Natural killer cell (primary cell): Measurements from ENCODE around the gene ZNF75A. TPM values are rescaled to one million over a fixed set of nuclear protein-coding genes. Genes with fewer than 3 reads are reported as not detected.

ENCODE experiments used
- ATAC-seq, 3 donors: fragments of 150-1000 bp in 2 of 3; fragments of 200-7000 bp in 1 of 3; cut with Tn5 transposase; 1 replicate in 1 of 3; 2 replicates in 2 of 3; pipeline ENCODE4 v1.10.0; 2021; ENCODE audit warnings: mild to moderate bottlenecking in 2 of 3, moderate library complexity in 2 of 3
- DNase-seq, 2 donors: peaks; one replicate each; pipeline versions ENCODE4 v3.0.0 to v3.0.0-alpha.2; 2013 to 2021; ENCODE audit warnings: mixed read lengths in 1 of 2
- H3K27ac ChIP-seq: one replicate; pipeline ENCODE4 v1.5.1; 2013; ENCODE audit warnings: mild to moderate bottlenecking, low read length
- H3K27me3 ChIP-seq: one replicate; pipeline ENCODE4 v1.6.1; 2013; ENCODE audit warnings: low read length; ENCODE audit not compliant: control insufficient read depth, insufficient read depth
- H3K36me3 ChIP-seq: one replicate; pipeline ENCODE4 v1.6.1; 2013; ENCODE audit warnings: low read length; ENCODE audit not compliant: control insufficient read depth, insufficient read depth
- H3K4me1 ChIP-seq: one replicate; pipeline ENCODE4 v1.6.1; 2013; ENCODE audit warnings: low read length; ENCODE audit not compliant: control insufficient read depth, insufficient read depth
- H3K4me3 ChIP-seq: one replicate; pipeline ENCODE4 v1.5.1; 2013; ENCODE audit warnings: low read length
- H3K9me3 ChIP-seq: one replicate; pipeline ENCODE4 v1.6.1; 2013; ENCODE audit warnings: low read length; ENCODE audit not compliant: control insufficient read depth, insufficient read depth
- H3K27ac Mint-ChIP-seq, 2 donors: one replicate each; pipeline ENCODE4 v1.8.0; 2022; ENCODE audit warnings: mild to moderate bottlenecking in 2 of 2, mixed read lengths in 2 of 2, moderate library complexity in 1 of 2
- H3K27me3 Mint-ChIP-seq, 2 donors: one replicate each; pipeline ENCODE4 v1.8.0; 2022; ENCODE audit warnings: low read depth in 2 of 2, mixed read lengths in 2 of 2
- H3K36me3 Mint-ChIP-seq: one replicate; pipeline ENCODE4 v1.8.0; 2022; ENCODE audit warnings: mixed read lengths
- H3K4me1 Mint-ChIP-seq, 2 donors: one replicate each; pipeline ENCODE4 v1.8.0; 2022; ENCODE audit warnings: mixed read lengths in 2 of 2
- H3K4me3 Mint-ChIP-seq: one replicate; pipeline ENCODE4 v1.8.0; 2022; ENCODE audit warnings: mild to moderate bottlenecking, moderate library complexity, mixed read lengths
- H3K9me3 Mint-ChIP-seq, 2 donors: one replicate each; pipeline ENCODE4 v1.8.0; 2022; ENCODE audit warnings: mixed read lengths in 2 of 2
- WGBS: methylation state at CpG from one replicate; pipeline ENCODE4 v1.1.7; 2013; ENCODE audit warnings: missing lambda C conversion rate; ENCODE audit not compliant: insufficient coverage; 5-methylcytosine and 5-hydroxymethylcytosine counted together
- intact Hi-C: fragments of 100-400 bp; cut with micrococcal nuclease; formaldehyde crosslinking; loops from one replicate; pipeline ENCODE4 v1.14.2; 2022
- total RNA-seq, 4 donors: library from RNA; stranded (reverse); fragments of 120-200 nt in 1 of 4; gene quantifications; one replicate each; pipeline versions ENCODE4 v1.2.3 to v1.2.4, GENCODE V29; 2013 to 2022
- TF ChIP-seq, protein P1 (sequence below): fragments of 200-600 bp; IDR thresholded peaks from one replicate; pipeline ENCODE4 v1.8.0; 2022; ENCODE audit warnings: antibody characterized with exemption

The ZNF75A gene
- total RNA-seq, 3 donors from 2014 or later (not counting 1 experiment from before 2014, with no cell fraction given): 30.6 to 44.6 (median 39.0) TPM

DNA sequence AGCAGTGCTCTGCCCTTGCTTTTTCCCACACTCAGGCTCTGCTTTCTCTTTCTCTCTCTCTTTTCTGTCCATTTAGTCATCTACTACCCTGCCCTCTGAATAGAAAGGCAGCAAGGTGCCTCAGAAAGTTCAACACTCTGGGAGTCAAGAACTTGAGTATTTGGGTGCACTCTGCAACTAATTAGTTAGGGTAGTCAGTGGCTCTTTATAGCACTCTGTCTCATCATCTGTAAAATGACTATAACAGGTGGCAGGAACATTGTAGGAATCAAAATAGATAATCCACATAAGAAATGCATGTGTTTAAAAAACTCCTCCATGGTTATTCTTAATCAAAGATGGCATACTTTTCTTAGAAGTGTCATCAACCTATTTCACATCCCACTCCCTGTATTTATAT lies 57.6 kb downstream of the ZNF75A start:
- TF ChIP-seq, protein P1, sequence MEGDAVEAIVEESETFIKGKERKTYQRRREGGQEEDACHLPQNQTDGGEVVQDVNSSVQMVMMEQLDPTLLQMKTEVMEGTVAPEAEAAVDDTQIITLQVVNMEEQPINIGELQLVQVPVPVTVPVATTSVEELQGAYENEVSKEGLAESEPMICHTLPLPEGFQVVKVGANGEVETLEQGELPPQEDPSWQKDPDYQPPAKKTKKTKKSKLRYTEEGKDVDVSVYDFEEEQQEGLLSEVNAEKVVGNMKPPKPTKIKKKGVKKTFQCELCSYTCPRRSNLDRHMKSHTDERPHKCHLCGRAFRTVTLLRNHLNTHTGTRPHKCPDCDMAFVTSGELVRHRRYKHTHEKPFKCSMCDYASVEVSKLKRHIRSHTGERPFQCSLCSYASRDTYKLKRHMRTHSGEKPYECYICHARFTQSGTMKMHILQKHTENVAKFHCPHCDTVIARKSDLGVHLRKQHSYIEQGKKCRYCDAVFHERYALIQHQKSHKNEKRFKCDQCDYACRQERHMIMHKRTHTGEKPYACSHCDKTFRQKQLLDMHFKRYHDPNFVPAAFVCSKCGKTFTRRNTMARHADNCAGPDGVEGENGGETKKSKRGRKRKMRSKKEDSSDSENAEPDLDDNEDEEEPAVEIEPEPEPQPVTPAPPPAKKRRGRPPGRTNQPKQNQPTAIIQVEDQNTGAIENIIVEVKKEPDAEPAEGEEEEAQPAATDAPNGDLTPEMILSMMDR: no peak
- H3K4me1 Mint-ChIP-seq: peaks cover 0 to 10% of the 10 kb centered on the region in 2 donors
- intact Hi-C loops: loop anchor here (10.0 kb wide), 1 partner anchor 58 kb away; the partner anchor contains the start of genes TIGD7 and ZNF75A
- no peak overlapping the region for H3K27ac Mint-ChIP-seq
- H3K9me3 Mint-ChIP-seq: peaks cover 0 to 5% of the 10 kb centered on the region in 2 donors
- H3K36me3 ChIP-seq: no peaks in the 10 kb centered on the region
- peaks cover 16% of the 10 kb centered on the region for H3K4me1 ChIP-seq
- no peak overlapping the region for H3K4me3 ChIP-seq
- H3K27me3 ChIP-seq: peaks cover 12% of the 10 kb centered on the region
- no peak overlapping the region for H3K4me3 Mint-ChIP-seq
- H3K9me3 ChIP-seq: peaks cover 34% of the 10 kb centered on the region
- ATAC-seq (no peak), DNase-seq (no peak)
- no peak overlapping the region for H3K27ac ChIP-seq
- peaks cover 16 to 34% of the 10 kb centered on the region in 2 donors for H3K27me3 Mint-ChIP-seq
- H3K36me3 Mint-ChIP-seq: peaks cover 18% of the 10 kb centered on the region

DNA sequence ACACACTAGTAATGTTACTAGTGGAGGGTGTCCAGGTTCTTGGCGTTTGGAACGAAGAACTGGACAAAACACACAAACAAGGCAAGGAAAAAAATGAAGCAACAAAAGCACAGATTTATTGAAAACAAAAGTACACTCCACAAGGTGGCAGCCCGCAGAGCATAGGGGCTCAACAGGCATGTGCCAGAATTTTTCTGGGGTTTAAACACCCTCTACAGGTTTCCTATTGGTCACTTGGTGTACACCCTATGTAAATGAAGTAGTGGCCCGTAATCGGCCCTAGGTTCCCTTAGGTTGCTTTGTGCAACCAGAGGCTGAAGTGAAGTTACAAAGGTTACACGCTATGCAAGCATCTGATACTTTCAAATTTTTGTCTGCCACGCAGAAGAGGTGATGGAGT lies 58.5 kb downstream of the ZNF75A start:
- no peak for ATAC-seq
- Histone ChIP-seq H3K4me1 (peaks cover 16% of the 10 kb centered on the region), H3K9me3 (peaks cover 34% of the 10 kb centered on the region), H3K4me3 (no peak overlapping the region), H3K27ac (no peak overlapping the region), H3K36me3 (no peaks in the 10 kb centered on the region), H3K27me3 (peaks cover 12% of the 10 kb centered on the region)
- H3K36me3 Mint-ChIP-seq: peaks cover 18% of the 10 kb centered on the region
- WGBS: 96% methylated on average over 7 of the region's 7 CpGs
- H3K4me3 Mint-ChIP-seq: no peak overlapping the region
- no peak overlapping the region for H3K27ac Mint-ChIP-seq
- intact Hi-C loops: loop anchor here (10.0 kb wide), 1 partner anchor 59 kb away; the partner anchor contains the start of genes TIGD7 and ZNF75A
- peaks cover 16 to 31% of the 10 kb centered on the region in 2 donors for H3K27me3 Mint-ChIP-seq
- DNase-seq: peak in 1 of 2 donors; percentile 6
- peaks cover 0 to 10% of the 10 kb centered on the region in 2 donors for H3K4me1 Mint-ChIP-seq
- TF ChIP-seq, protein P1: no peak
- peaks cover 0 to 5% of the 10 kb centered on the region in 2 donors for H3K9me3 Mint-ChIP-seq

DNA sequence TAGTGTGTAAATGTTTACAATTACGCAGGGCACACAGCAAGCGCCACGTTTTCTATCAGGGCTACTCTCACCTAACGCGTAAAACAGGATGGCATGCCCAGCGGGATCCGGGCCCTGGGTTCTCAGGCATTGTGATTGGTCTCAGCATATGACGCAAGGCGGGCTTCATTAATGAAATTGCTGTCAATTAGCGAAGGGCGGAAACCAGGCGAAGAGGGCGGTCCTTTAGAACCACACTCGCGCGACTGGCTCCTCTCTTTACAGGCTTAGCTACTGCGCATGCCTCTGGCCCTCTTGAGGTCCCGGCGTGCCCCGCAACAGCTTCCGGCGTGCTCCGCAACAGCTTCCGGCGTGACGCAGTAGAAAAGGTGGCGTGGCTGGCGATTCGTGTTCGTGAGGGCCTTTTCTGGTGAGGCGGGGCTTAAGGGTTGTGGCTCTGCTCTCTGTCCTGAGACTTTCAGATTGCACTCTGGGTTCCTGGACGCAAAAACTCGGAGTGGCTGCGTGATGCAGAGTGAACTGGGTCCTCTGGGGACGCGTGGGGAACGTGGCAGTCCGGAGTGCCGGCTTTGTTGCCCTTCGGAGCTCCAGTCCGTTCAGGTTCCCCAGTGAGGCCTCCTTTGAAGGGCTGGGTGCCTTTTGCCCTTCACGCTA lies 59.6 kb downstream of the ZNF75A start:
- intact Hi-C loops: loop anchor here (10.0 kb wide), 1 partner anchor 60 kb away; the partner anchor contains the start of genes TIGD7 and ZNF75A
- Histone ChIP-seq H3K36me3 (no peaks in the 10 kb centered on the region), H3K4me1 (peaks cover 16% of the 10 kb centered on the region), H3K9me3 (peaks cover 34% of the 10 kb centered on the region), H3K4me3 (peak overlapping the region; percentile 49), H3K27me3 (peaks cover 12% of the 10 kb centered on the region), H3K27ac (peak overlapping the region; percentile 91)
- Mint-ChIP-seq H3K27me3 (peaks cover 16 to 23% of the 10 kb centered on the region in 2 donors), H3K36me3 (peaks cover 16% of the 10 kb centered on the region), H3K9me3 (peaks cover 0 to 5% of the 10 kb centered on the region in 2 donors), H3K27ac (peak overlapping the region; percentile 72 to 87), H3K4me3 (peak overlapping the region; percentile 83), H3K4me1 (peaks cover 0 to 10% of the 10 kb centered on the region in 2 donors)
- ATAC-seq (peak; percentile 89 to 94 (median 93)), DNase-seq (peak; percentile 68 to 94)
- WGBS: 21% methylated on average over 42 of the region's 42 CpGs
- TF ChIP-seq, protein P1: no peak

Other genes starting within 250 kb of the ZNF75A start
- 100 to 1,000 TPM; 305 to 562 (median 319) TPM for gene IL32, start 239.9 kb upstream of the ZNF75A start, total RNA-seq
- under 1 TPM; 0.65 to 0.96 (median 0.77) TPM for gene ZSCAN10, start 206.2 kb upstream of the ZNF75A start, total RNA-seq
- gene ZNF205, start 192.9 kb upstream of the ZNF75A start, total RNA-seq: under 1 TPM in 1 of 3 donors, not detected in 2; 0.16 TPM
- 1 to 10 TPM; 4.8 to 6.8 (median 5.1) TPM for gene ZNF213, start 170.5 kb upstream of the ZNF75A start, total RNA-seq
- gene OR1F1, start 117.3 kb upstream of the ZNF75A start, total RNA-seq: not detected
- 10 to 100 TPM in 1 of 3 donors, 1 to 10 TPM in 2; 5.3 to 10.9 (median 5.6) TPM for gene ZNF200, start 70.3 kb upstream of the ZNF75A start, total RNA-seq
- 1 to 10 TPM; 2.4 to 6.2 (median 5.4) TPM for gene MEFV, start 48.9 kb upstream of the ZNF75A start, total RNA-seq
- 10 to 100 TPM; 25.7 to 38.8 (median 28.1) TPM for gene ZNF263, start 22.0 kb upstream of the ZNF75A start, total RNA-seq
- 1 to 10 TPM; 3.7 to 9.1 (median 3.7) TPM for gene TIGD7, start 67 bp upstream of the ZNF75A start, total RNA-seq
- gene OR2C1, start 50.4 kb downstream of the ZNF75A start, total RNA-seq: not detected
- 10 to 100 TPM in 2 of 3 donors, 1 to 10 TPM in 1; 7.5 to 14.2 (median 14.1) TPM for gene ZSCAN32, start 95.5 kb downstream of the ZNF75A start, total RNA-seq
- 1 to 10 TPM; 3.5 to 9.0 (median 7.5) TPM for gene ZNF174, start 95.7 kb downstream of the ZNF75A start, total RNA-seq
- 1 to 10 TPM; 1.8 to 3.5 (median 2.8) TPM for gene ZNF597, start 138.0 kb downstream of the ZNF75A start, total RNA-seq
- 10 to 100 TPM; 45.1 to 69.0 (median 58.9) TPM for gene NAA60, start 138.2 kb downstream of the ZNF75A start, total RNA-seq
- not detected for gene C16orf90, start 190.0 kb downstream of the ZNF75A start, total RNA-seq
- gene CLUAP1, start 195.5 kb downstream of the ZNF75A start, total RNA-seq: 1 to 10 TPM; 4.0 to 6.2 (median 4.7) TPM